ENCODE results near the gene ZNF322.

DNA sequence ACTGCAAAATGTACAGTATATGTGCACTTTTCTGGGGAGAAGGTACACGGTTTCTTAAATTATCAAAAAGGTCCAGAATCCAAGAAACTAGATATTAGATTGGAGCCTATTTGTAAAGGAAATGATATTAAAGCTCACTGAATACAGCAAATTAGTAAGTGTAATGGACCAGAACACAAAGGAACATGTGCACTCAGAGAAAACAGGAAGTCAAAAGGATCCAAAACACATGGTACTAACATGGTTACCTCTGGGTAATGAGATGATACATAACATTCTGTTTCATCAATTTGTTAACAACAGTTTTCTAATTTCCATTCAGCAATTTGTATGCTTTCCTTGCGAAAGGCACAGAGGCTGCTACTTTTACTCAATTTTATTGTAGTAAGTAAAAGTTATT, 18.7 kb downstream of the ZNF322 start:
- no peak for TF ChIP-seq CTCF (IDR thresholded peaks at IDR 0.05; ENCODE audit: low read depth, low read length)
- no peak for TF ChIP-seq EZH2phosphoT487 (IDR thresholded peaks at IDR 0.05; ENCODE audit: low read depth)
